ENCODE results near the gene MESP2. TPM values are rescaled to one million over a fixed set of nuclear protein-coding genes. Genes with fewer than 3 reads are reported as not detected.

MESP2 gene
- total RNA-seq, 1 experiment from 2014 or later, result not detected

- BruUV-seq (replicated peaks), result no TSS peak
- Mint-ChIP-seq H3K4me3 (ENCODE audit: low read depth, unreplicated experiment) (no peak overlapping the region), H3K9me3 (ENCODE audit: low read depth, unreplicated experiment) (no peaks in the 10 kb centered on the region), H3K4me1 (ENCODE audit: low read depth, unreplicated experiment) (peaks cover 11% of the 10 kb centered on the region), H3K27ac (ENCODE audit: unreplicated experiment) (no peak overlapping the region), H3K27me3 (ENCODE audit: unreplicated experiment) (peaks cover 17% of the 10 kb centered on the region), H3K36me3 (ENCODE audit: insufficient read depth, unreplicated experiment) (no peaks in the 10 kb centered on the region)
- CTCF ChIA-PET, result no interaction called here
- intact Hi-C loops (cut with micrococcal nuclease; ENCODE audit: unreplicated experiment), result no loop called here
- TF ChIP-seq CTCF (IDR thresholded peaks at IDR 0.05; ENCODE audit: unreplicated experiment), result no peak
- no peak for DNase-seq
Observed at GRCh38 chr15:89799011-89799911, 23.1 kb downstream of the MESP2 start.

GRCh38 chr15:89799918-89800498 is 23.9 kb downstream of the MESP2 start:
- TF ChIP-seq CTCF (IDR thresholded peaks at IDR 0.05; ENCODE audit: unreplicated experiment), result no peak
- no peak overlapping the region for H3K27ac Mint-ChIP-seq (ENCODE audit: unreplicated experiment)
- intact Hi-C loops (cut with micrococcal nuclease; ENCODE audit: unreplicated experiment), result no loop called here
- CTCF ChIA-PET, result no interaction called here
- no peaks in the 10 kb centered on the region for H3K36me3 Mint-ChIP-seq (ENCODE audit: insufficient read depth, unreplicated experiment)
- H3K4me1 Mint-ChIP-seq (ENCODE audit: low read depth, unreplicated experiment), result peaks cover 5% of the 10 kb centered on the region
- peaks cover 17% of the 10 kb centered on the region for H3K27me3 Mint-ChIP-seq (ENCODE audit: unreplicated experiment)
- H3K4me3 Mint-ChIP-seq (ENCODE audit: low read depth, unreplicated experiment), result no peak overlapping the region
- no TSS peak for BruUV-seq (replicated peaks)
- no peak for DNase-seq
- H3K9me3 Mint-ChIP-seq (ENCODE audit: low read depth, unreplicated experiment), result no peaks in the 10 kb centered on the region

GRCh38 chr15:89801471-89802195 is 25.5 kb downstream of the MESP2 start:
- Mint-ChIP-seq H3K9me3 (ENCODE audit: low read depth, unreplicated experiment) (no peaks in the 10 kb centered on the region), H3K4me3 (ENCODE audit: low read depth, unreplicated experiment) (no peak overlapping the region), H3K27me3 (ENCODE audit: unreplicated experiment) (peaks cover 17% of the 10 kb centered on the region), H3K4me1 (ENCODE audit: low read depth, unreplicated experiment) (peaks cover 6% of the 10 kb centered on the region), H3K27ac (ENCODE audit: unreplicated experiment) (no peak overlapping the region), H3K36me3 (ENCODE audit: insufficient read depth, unreplicated experiment) (no peaks in the 10 kb centered on the region)
- TF ChIP-seq CTCF (IDR thresholded peaks at IDR 0.05; ENCODE audit: unreplicated experiment), result no peak
- no TSS peak for BruUV-seq (replicated peaks)
- DNase-seq, result no peak
- CTCF ChIA-PET, result interaction anchor here (0.7 kb wide), 1 partner anchor 194 kb away, joined by 12 read pairs; no protein-coding TSS in a partner anchor
- intact Hi-C loops (cut with micrococcal nuclease; ENCODE audit: unreplicated experiment), result no loop called here

GRCh38 chr15:89802231-89802928 is 26.2 kb downstream of the MESP2 start:
- CTCF ChIA-PET, result no interaction called here
- H3K4me1 Mint-ChIP-seq (ENCODE audit: low read depth, unreplicated experiment), result peaks cover 10% of the 10 kb centered on the region
- H3K36me3 Mint-ChIP-seq (ENCODE audit: insufficient read depth, unreplicated experiment), result no peaks in the 10 kb centered on the region
- no peak overlapping the region for H3K4me3 Mint-ChIP-seq (ENCODE audit: low read depth, unreplicated experiment)
- DNase-seq, result no peak
- no TSS peak for BruUV-seq (replicated peaks)
- TF ChIP-seq CTCF (IDR thresholded peaks at IDR 0.05; ENCODE audit: unreplicated experiment), result no peak
- intact Hi-C loops (cut with micrococcal nuclease; ENCODE audit: unreplicated experiment), result no loop called here
- peaks cover 17% of the 10 kb centered on the region for H3K27me3 Mint-ChIP-seq (ENCODE audit: unreplicated experiment)
- H3K27ac Mint-ChIP-seq (ENCODE audit: unreplicated experiment), result no peak overlapping the region
- H3K9me3 Mint-ChIP-seq (ENCODE audit: low read depth, unreplicated experiment), result no peaks in the 10 kb centered on the region

All from Calu3 (cell line).